Stimulated activated CD4-positive, alpha-beta T cell treated with anti-CD3 and anti-CD28 coated beads, TNF-alpha, amount 100 ng/mL, for 48 hours (primary cell): Measurements from ENCODE around the gene TNNI2.

Experiments
- DNase-seq, 3 donors: peaks; one replicate each; pipeline ENCODE4 v3.0.0-alpha.2; 2020; ENCODE audit warnings: low read depth in 3 of 3

Gene TNNI2

DNA sequence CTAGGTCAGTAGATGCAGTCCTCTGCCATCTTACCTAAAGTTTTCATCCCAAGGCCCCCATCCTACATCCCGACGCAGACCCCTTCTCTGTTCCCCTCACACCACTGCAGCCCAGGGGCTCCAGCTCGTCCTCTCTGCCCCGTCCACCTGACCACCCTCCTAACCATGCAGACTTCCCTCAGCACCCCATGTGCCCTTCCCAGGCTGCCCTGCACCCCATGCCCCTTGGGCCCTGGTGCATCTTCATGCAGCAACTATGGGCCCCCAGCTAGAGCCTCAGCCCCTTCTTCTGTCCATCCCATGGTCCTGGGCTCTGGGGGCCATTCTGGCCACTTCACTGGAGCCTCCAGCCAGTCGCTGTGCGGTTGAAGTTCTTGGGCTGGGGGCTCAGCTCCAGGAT lies 50.0 kb downstream of the TNNI2 start:
- no peak for DNase-seq

DNA sequence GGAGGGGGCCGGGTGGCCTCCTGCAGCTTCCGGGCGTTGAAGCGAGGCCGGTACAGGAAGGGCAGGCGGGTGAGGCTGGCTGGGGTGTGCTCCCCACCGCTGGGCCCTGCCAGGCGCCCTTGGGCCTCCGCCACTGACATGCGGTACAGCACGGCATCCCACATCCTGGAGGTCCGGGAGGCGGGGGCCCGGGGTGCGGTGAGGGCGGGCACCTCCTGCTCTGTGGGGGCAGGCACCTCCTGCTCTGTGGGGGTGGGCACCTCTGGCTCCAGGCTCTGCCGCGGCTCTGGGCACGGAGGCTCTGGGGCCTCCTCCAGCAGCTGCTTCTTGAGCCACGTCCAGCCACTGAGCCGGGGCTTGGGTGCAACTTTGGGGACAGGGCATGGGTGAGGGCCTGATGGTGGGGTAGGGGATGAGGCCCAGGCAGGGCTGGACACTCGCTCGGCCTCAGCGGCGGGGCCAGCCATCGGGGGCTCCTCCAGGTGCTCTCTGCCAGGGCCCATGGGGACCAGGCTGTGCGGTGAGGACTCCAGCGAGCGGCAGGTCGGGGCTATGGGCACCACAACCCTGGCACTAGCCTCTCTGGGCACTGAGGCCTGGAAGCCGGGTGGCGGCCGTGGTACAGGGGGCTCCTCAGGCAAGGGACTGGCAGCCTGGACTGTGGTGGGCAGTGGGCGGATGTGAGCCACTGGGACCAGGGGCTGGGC lies 50.6 kb downstream of the TNNI2 start:
- DNase-seq: peak; percentile 26 to 54 (median 49)

DNA sequence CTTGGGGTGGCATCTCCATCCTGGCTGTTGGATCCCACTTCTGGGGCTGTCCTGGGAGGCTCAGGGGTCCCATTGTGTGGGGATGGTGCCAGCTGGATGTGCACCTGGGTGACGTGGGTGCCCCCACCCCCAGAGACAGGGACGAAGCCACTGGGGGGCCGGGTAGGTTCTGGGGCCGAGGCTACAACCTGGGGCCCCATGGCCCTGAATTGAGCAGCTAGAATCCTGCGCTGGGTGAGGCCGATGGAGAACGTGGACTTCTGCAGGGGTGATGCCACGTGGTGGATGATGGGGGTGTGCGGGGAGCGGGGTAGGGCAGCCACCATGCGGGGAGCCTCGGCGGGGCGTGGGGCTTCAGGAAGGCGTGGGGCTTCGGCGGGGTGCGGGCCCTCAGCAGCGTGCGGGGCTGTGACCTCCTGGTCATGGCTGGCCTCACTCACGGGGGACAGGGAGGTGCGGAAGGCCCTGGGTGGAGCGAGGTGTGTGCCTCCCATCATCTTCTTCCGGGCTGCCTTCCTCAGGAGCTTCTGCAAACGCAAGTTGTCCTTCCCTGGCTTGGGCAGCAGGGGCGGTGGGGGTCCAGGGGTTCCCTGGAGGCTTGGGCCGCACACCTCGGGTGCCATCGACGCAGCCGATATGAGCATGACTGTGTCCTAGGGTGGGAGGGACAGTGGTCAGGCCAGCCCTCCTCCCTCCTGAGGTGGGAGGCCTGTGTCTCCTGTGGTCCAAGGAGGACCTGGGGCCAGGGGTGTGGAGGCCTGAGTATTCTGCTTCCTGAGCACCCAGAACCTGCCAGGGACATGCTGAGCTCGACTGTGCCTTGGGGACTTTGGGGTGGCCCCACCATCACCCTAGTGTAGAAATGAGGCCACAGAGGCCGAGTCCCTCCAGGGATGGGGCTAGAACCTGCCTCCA lies 51.4 kb downstream of the TNNI2 start:
- DNase-seq: no peak
